Measurements from ENCODE around the gene KCMF1. TPM values are rescaled to one million over a fixed set of nuclear protein-coding genes. Genes with fewer than 3 reads are reported as not detected.
A peak's percentile ranks its signal among the peaks of the same experiment; 100 is the strongest.

The KCMF1 gene
- polyA plus RNA-seq, 1 experiment = 121 TPM

DNA sequence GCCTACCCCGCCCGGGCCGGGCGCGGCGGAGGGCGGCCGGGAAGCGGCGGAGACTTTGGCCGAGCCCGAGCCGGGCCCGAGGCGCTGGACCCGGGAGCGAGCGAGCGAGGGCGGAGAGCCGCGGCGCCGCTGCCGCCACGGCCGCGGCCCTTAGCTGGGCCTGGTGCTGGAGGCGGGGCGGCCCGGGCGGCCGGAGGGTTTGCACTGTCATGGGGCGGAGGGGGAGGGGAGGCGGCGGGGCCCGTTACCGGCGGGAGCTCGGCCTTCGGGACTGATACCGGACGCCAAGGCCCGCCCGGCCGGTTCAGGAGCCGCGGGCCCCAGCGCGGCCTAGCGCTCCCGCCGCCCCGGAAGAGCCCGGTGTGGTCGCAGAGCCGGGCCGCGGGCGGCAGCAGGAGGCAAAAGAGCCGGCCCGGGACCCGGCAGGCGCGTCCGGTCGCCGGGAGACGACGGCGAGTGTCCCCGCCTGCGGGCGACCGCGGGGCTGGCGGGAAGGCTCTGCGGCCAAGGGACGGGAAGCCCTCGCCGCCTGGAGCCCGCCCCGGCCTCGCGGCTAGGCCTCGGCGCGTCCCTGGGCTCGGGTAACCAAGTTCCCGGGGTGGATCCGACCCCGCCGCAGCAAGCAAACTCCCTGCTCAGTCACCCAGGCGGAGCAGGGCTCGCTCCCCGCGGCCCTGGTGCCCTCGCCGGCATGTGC lies 697 bp downstream of the KCMF1 start:
- Histone ChIP-seq H3K27me3 (ENCODE audit: control insufficient read depth, insufficient read depth, low read length) (no peaks in the 10 kb centered on the region), H3K4me3 (ENCODE audit: low read depth, low read length) (peak overlapping the region; percentile 74), H3K9me3 (ENCODE audit: control insufficient read depth, insufficient read depth, low read length) (peaks cover 3% of the 10 kb centered on the region; the same call in 1 of the 2 replicates), H3K27ac (ENCODE audit: low read depth, low read length) (peak overlapping the region; percentile 82)
- POLR2A ChIA-PET = interaction anchor here (0.5 to 1.9 kb wide), 8 partner anchors 12 to 59 kb away, joined by 4 to 8 read pairs (median 6); no protein-coding TSS in a partner anchor
- CTCF ChIA-PET = no interaction called here
- DNase-seq (ENCODE audit: low read depth, low spot score) = no peak
- TF ChIP-seq CTCF (IDR thresholded peaks at IDR 0.05; ENCODE audit: low read depth, low read length) = no peak

DNA sequence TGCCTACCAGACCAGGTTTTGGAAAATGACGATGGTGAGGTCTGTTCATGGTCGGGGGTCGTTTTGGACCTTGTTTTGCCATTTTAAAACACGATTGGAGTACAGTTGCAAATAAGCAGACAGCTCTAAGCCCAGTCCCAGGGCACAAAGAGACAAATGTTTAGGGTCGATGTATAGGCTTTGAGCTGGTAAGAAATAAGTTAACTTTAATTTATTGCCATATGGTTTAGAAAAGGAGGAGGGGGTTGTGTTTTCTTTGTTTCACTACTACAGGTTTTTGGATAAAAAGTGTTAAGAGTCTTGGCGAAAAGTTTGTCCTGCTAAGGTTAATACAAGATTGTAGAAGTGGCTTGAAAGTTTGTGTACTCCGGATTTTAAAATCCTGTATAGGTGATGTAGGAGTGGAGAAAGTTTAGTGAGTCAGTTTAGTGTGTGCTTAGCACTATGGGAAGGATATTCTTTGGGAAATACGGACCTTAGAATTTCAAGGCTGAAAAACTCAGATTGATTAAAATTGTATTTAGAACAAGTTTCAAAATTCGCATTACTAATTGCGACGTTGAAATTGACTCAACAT lies 1.3 kb downstream of the KCMF1 start:
- no peak for DNase-seq (ENCODE audit: low read depth, low spot score)
- no peak for TF ChIP-seq CTCF (IDR thresholded peaks at IDR 0.05; ENCODE audit: low read depth, low read length)
- POLR2A ChIA-PET = interaction anchor here (0.6 to 1.9 kb wide), 2 partner anchors 47 to 60 kb away, joined by 5 to 6 read pairs; no protein-coding TSS in a partner anchor

GRCh38 chr2:84972932-84973331 lies 2.0 kb downstream of the KCMF1 start:
- no peak for TF ChIP-seq CTCF (IDR thresholded peaks at IDR 0.05; ENCODE audit: low read depth, low read length)
- ChIA-PET CTCF (no interaction called here), POLR2A (no interaction called here)
- Histone ChIP-seq H3K9me3 (ENCODE audit: control insufficient read depth, insufficient read depth, low read length) (peaks cover 3% of the 10 kb centered on the region; the same call in 1 of the 2 replicates), H3K27ac (ENCODE audit: low read depth, low read length) (no peak overlapping the region), H3K4me3 (ENCODE audit: low read depth, low read length) (peak overlapping the region; percentile 74), H3K27me3 (ENCODE audit: control insufficient read depth, insufficient read depth, low read length) (no peaks in the 10 kb centered on the region)
- DNase-seq (ENCODE audit: low read depth, low spot score) = no peak

More for the DNA sequence above, 1.3 kb downstream of the KCMF1 start:
- Histone ChIP-seq H3K4me3 (ENCODE audit: low read depth, low read length) (peak overlapping the region; percentile 74), H3K9me3 (ENCODE audit: control insufficient read depth, insufficient read depth, low read length) (peaks cover 3% of the 10 kb centered on the region; the same call in 1 of the 2 replicates), H3K27me3 (ENCODE audit: control insufficient read depth, insufficient read depth, low read length) (no peaks in the 10 kb centered on the region), H3K27ac (ENCODE audit: low read depth, low read length) (peak overlapping the region; percentile 82)
- CTCF ChIA-PET = no interaction called here

GRCh38 chr2:84980263-84980983 lies 9.5 kb downstream of the KCMF1 start:
- TF ChIP-seq CTCF (IDR thresholded peaks at IDR 0.05; ENCODE audit: low read depth, low read length) = no peak
- H3K27me3 ChIP-seq (ENCODE audit: control insufficient read depth, insufficient read depth, low read length) = no peaks in the 10 kb centered on the region
- no peak overlapping the region for H3K27ac ChIP-seq (ENCODE audit: low read depth, low read length)
- DNase-seq (ENCODE audit: low read depth, low spot score) = no peak
- H3K4me3 ChIP-seq (ENCODE audit: low read depth, low read length) = no peak overlapping the region
- POLR2A ChIA-PET = no interaction called here
- CTCF ChIA-PET = interaction anchor here (0.7 kb wide), 2 partner anchors 54 to 324 kb away, joined by 3 to 5 read pairs; no protein-coding TSS in a partner anchor
- no peaks in the 10 kb centered on the region; the same call in 1 of the 2 replicates for H3K9me3 ChIP-seq (ENCODE audit: control insufficient read depth, insufficient read depth, low read length)

Measured in AG04450 (cell line).